Dermis microvascular lymphatic vessel endothelial cell (primary cell): ENCODE results near the gene KCTD12. TPM values are rescaled to one million over a fixed set of nuclear protein-coding genes. Genes with fewer than 3 reads are reported as not detected.
"Not testable (repeated sequence)": the region's sequence is repeated elsewhere in the genome, so short reads cannot be mapped to it uniquely, and the experiment has no call there.

ENCODE experiments used
- DNase-seq, 2 donors: peaks; one replicate each; pipeline versions ENCODE4 v3.0.0 to v3.0.0-alpha.2; 2010; ENCODE audit warnings: low read depth in 2 of 2
- total RNA-seq: library from RNA; depleted of rRNA; stranded (reverse); fragments of >200 nt; gene quantifications from 2 replicates; pipeline ENCODE4 v1.2.1, GENCODE V29; 2014

The KCTD12 gene
- total RNA-seq, result 142 and 301 TPM in 2 replicates

DNA sequence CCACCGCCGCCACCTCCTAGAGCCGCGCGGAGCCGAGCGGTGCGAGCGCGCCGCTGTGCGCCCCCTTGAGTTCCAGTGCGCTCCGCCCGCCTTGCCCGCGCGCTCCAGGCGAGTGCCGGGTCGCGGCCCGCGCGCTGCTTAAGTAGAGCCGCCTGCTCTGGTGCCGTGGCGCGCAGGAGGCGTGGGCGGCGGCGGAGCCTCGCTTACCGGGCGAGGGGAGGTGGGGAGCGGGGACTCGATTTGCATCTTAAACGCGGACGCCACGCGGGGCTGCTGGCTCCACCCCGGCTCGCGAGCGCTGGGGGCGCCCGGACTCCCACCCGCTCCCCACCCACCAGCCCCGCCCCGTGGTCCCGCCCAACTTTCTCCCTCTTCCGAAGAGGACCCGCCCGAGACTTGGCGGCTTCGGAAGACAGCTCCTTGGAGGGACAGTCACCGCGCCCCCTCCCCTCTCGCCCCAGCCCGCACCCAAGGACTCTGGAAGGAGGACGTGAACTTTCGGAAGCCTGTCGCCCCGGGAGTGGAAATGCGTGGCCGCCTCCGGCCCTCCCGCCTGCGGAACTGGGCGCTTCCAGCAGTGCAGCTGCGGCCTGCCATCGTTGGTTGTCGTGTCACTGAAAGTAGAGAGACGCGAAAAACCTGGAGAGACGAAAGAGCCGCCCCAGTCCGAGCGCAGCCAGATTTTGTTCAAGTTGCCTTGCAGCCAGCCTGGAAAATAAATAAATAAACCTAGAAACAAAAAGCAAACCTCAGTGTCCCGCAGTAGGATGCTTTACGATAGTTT, at the start of gene KCTD12:
TSS of gene KCTD12 (minus strand) at position 114 of the 784 bp plus-strand sequence. CDS start 257 bp downstream, outside the sequence.
- DNase-seq, result peak; percentile 84 to 94

GRCh38 chr13:76934671-76935070, 48.5 kb upstream of the KCTD12 start:
- DNase-seq, result no peak

- DNase-seq, result no peak
Measured at GRCh38 chr13:76932076-76932475, 45.9 kb upstream of the KCTD12 start.

GRCh38 chr13:76929851-76930374, 43.7 kb upstream of the KCTD12 start:
- DNase-seq, result no peak

GRCh38 chr13:76929320-76929719, 43.1 kb upstream of the KCTD12 start:
- DNase-seq, result no peak

- no peak for DNase-seq
Measured at GRCh38 chr13:76928456-76928855, 42.3 kb upstream of the KCTD12 start.

DNA sequence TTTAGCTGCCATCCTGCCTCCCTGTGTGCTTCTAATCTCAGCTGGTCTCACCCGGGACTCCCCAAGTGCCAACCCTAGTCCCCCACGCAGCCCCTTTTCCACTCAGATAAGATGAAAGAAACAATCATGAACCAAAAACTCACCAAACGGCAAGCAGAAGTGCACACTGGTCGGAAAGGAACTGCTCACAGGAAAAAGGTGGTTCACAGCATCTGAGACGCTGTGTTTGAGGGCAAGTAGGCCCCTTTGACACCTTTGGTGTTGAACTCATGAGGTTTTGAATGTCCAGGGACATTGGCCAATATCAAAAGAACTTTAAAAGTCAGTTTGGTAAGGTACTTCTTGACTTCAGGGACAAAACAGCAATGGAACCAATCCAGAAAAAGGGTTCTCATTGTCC, 41.8 kb upstream of the KCTD12 start:
- DNase-seq, result no peak

DNA sequence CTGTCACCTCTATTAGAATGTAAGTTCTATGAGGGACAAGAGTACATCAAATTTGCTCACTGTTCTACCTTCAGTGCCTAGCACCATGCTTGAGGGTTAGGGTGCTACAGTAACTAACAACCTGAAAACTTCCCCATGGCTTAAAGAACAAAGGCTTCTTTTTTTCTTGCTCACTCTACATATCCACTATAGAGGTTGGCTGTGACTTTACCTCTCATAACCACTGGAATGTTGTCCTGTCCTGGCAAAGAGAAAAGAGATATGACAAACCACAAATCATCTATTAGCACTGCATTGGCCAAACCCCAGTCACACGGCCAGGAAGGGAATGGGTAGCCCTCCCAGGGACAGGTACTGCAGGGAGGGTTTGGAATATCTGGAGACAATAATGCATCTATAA, 38.9 kb upstream of the KCTD12 start:
- DNase-seq, result no peak

- DNase-seq, result no peak
Measured at GRCh38 chr13:76921516-76921915, 35.3 kb upstream of the KCTD12 start.

DNA sequence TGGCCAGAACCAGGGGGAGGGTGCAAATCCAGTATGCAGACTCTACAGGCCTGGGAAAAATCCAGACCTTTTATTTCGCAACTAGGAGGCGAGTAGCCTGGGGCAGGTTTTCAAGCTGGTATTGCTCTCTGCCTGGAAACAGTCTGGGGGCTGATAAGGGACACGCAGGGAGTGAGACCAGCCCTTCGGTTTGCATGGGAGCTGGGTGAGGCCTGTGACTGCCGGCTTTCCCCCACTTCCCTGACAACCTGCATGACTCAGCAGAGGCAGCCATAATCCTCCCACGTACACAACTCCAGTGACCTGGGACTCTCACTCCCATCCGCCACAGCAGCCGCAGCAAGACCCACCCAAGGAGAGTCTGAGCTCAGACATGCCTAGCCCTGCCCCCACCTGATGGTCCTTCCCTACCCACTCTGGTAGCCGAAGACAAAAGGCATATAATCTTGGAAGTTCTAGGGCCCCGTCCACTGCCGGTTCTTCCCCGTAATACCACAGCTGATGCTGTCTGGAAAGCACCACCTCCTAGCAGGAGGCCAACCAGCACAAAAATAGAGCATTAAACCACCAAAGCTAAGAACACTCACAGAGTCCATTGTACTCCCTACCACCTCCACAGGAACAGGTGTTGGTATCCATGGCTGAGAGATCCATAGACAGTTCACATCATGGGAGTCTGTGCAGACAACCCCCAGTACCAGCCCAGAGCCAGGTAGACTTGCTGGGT, 31.7 kb upstream of the KCTD12 start:
- DNase-seq, result not testable (repeated sequence)

- DNase-seq, result no peak
Measured at GRCh38 chr13:76917095-76917494, 30.9 kb upstream of the KCTD12 start.

DNA sequence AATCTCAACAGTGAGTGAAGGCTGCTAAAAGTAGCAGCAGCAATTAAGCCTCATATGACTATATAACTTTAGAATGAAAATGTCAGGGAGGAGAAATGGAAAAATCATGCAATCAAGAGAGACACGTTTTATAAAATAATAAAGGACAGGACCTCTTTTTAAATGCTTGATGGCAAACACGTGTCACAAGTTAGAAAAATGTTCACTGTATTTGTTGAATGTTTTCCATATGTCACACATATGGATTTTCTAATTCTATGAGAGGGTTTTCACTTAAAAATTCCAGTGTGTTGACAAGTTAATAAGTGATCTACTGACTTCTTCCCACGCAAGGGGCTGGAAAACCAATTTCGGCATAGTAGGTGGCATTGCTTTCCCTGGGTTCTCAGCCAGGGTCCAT, 27.7 kb upstream of the KCTD12 start:
- no peak for DNase-seq

- DNase-seq, result no peak
Measured at GRCh38 chr13:76912476-76912875, 26.3 kb upstream of the KCTD12 start.

GRCh38 chr13:76904507-76904906, 18.3 kb upstream of the KCTD12 start:
- DNase-seq, result no peak

DNA sequence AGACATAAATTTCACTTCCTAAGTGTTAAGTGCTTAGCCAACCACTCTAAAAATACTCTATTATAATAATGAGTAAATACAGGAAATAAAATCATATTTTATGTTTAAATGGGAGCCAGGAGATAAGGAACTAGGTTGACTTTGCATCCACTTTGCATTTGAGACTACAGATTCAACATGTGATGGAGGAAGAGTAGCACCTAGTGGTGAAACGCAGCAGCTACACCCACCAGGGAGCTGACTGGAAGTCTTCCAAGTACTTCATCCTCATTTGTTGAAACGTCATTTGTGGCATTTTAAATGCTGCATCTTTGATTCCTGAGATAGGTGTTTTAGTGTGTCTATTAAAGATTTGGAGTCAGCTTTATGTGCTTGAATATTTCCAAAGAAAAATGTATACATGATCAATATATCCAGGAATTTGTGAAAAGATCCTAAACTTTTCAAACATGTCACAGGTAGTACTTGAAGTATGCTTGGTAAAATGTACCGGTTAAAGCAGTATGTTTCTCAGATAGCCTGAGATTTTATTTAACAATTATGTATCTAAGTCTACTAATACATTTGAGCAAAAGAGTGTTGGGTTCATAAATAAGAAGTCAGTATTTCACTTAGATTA, 17.4 kb upstream of the KCTD12 start:
- DNase-seq, result peak; percentile 84 to 89

DNA sequence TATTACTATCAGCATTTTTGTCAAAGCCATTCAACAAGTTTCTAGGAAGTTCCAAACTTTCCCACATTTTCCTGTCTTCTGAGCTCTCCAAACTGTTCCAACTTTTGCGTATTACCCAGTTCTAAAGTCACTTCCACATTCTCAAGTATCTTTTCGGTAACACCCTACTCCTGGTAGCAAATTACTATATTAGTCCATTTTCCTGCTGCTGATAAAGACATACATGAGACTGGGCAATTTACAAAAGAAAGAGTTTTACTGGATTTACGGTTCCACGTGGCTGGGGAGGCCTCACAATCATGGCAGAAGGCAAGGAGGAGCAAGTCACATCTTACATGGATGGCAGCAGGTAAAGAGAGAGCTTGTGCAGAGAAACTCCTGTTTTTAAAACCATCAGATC, 12.9 kb upstream of the KCTD12 start:
- DNase-seq, result not testable (repeated sequence)

DNA sequence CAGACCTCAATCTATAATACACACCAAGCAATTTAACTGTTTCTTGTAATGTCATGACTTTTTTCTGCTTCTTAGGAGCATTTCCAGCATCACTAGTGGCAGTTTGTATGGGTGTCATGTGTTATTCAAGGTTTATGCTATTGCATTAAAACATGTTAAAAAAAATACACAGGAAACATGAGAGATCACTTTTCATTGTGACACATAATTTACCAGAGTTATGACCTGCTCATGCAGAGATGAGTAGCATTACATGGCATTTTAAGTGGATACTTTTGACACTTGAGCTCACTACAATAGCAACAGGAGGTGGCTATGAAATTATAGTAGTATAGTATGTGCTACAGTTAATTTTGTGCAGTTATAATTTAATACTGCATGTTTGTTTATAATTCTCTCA, 11.0 kb upstream of the KCTD12 start:
- not testable (repeated sequence) for DNase-seq

- peak in 1 of 2 donors; percentile 32 for DNase-seq
Measured at GRCh38 chr13:76894401-76895110, 8.4 kb upstream of the KCTD12 start.

DNA sequence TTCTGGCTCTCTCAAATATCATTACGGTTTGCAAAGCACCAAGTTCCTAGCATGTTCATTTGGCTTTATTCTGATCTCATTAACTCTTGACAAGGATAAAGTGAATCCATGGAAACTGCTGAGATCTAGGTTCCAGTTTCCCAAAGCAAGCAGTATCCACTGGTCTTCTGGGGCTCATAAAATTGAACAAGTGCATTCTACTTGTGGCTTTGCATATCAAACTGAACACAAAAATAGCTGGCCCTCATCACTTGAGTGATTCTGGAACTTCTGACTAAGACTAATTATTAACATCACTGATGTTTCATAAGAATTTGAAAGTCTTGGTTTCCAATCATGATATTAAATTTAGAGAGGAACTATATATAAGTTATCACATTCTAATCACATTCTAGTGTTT, 6.3 kb upstream of the KCTD12 start:
- DNase-seq, result no peak

- DNase-seq, result no peak
Measured at GRCh38 chr13:76890021-76890420, 3.8 kb upstream of the KCTD12 start.

DNA sequence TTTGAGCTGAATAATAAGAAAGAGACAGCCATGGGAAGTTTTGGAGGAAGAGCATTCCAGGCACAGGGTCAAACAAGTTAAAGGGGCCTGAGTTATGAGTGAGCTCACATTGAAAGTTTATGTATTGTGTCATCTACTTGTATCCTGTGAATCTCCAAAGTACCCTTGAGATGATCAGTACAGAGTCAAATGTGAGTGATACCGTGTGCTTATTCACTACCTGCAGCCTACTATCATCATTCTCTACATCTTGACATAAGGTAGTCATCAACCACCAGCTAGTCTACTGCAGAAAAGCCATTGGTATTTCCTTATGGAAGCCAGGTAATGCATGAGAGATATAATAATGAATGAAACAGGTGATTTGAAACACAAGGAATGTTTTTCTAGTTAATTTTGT, 3.0 kb upstream of the KCTD12 start:
- DNase-seq, result no peak

GRCh38 chr13:76888421-76888820, 2.2 kb upstream of the KCTD12 start:
- no peak for DNase-seq
